ENCODE data around the gene ARFGAP1.

The ARFGAP1 gene

GRCh38 chr20:63326314-63327230 lies 54.0 kb downstream of the ARFGAP1 start:
- DNase-seq (ENCODE audit: low read depth): no peak
- in situ Hi-C loops (cut with HindIII; ENCODE audit: low sequenced_read_pairs): no loop called here
- TF ChIP-seq CTCF (IDR thresholded peaks at IDR 0.05; ENCODE audit: low read depth, low read length, missing control alignments): no peak
- H3K4me3 ChIP-seq (ENCODE audit: low read depth, low read length): no peak overlapping the region

- H3K4me3 ChIP-seq (ENCODE audit: low read depth, low read length): no peak overlapping the region
- no peak for TF ChIP-seq CTCF (IDR thresholded peaks at IDR 0.05; ENCODE audit: low read depth, low read length, missing control alignments)
- no peak for DNase-seq (ENCODE audit: low read depth)
- in situ Hi-C loops (cut with HindIII; ENCODE audit: low sequenced_read_pairs): no loop called here
Observed at GRCh38 chr20:63327231-63327745, 54.7 kb downstream of the ARFGAP1 start.

GRCh38 chr20:63328026-63328700 lies 55.5 kb downstream of the ARFGAP1 start:
- no peak for TF ChIP-seq CTCF (IDR thresholded peaks at IDR 0.05; ENCODE audit: low read depth, low read length, missing control alignments)
- in situ Hi-C loops (cut with HindIII; ENCODE audit: low sequenced_read_pairs): no loop called here
- no peak for DNase-seq (ENCODE audit: low read depth)
- no peak overlapping the region for H3K4me3 ChIP-seq (ENCODE audit: low read depth, low read length)

GRCh38 chr20:63328718-63329275 lies 56.2 kb downstream of the ARFGAP1 start:
- no peak for DNase-seq (ENCODE audit: low read depth)
- in situ Hi-C loops (cut with HindIII; ENCODE audit: low sequenced_read_pairs): no loop called here
- no peak for TF ChIP-seq CTCF (IDR thresholded peaks at IDR 0.05; ENCODE audit: low read depth, low read length, missing control alignments)
- H3K4me3 ChIP-seq (ENCODE audit: low read depth, low read length): no peak overlapping the region

GRCh38 chr20:63329331-63330083 lies 56.9 kb downstream of the ARFGAP1 start:
- DNase-seq (ENCODE audit: low read depth): no peak
- no peak for TF ChIP-seq CTCF (IDR thresholded peaks at IDR 0.05; ENCODE audit: low read depth, low read length, missing control alignments)
- no peak overlapping the region for H3K4me3 ChIP-seq (ENCODE audit: low read depth, low read length)
- in situ Hi-C loops (cut with HindIII; ENCODE audit: low sequenced_read_pairs): no loop called here
